Uterus (tissue), 2 donors: ENCODE data around the gene EEF2K.

ENCODE experiments used
- POLR2A ChIP-seq, 2 donors: fragments of 450-650 bp; IDR thresholded peaks; one replicate each; pipeline ENCODE4 v1.6.1; 2016; ENCODE audit warnings: antibody characterized with exemption in 2 of 2, mild to moderate bottlenecking in 1 of 2, moderate library complexity in 1 of 2
- TF ChIP-seq, protein P1 (sequence below), 4 experiments: fragments of 200-600 bp in 2 of 4; fragments of 450-650 bp in 2 of 4; sonication (generic) in 2 of 4; IDR thresholded peaks; one replicate each; pipeline ENCODE4 v1.5.1; 2016 to 2019; ENCODE audit warnings: antibody characterized with exemption in 4 of 4, mild to moderate bottlenecking in 2 of 4, moderate library complexity in 1 of 4

DNA sequence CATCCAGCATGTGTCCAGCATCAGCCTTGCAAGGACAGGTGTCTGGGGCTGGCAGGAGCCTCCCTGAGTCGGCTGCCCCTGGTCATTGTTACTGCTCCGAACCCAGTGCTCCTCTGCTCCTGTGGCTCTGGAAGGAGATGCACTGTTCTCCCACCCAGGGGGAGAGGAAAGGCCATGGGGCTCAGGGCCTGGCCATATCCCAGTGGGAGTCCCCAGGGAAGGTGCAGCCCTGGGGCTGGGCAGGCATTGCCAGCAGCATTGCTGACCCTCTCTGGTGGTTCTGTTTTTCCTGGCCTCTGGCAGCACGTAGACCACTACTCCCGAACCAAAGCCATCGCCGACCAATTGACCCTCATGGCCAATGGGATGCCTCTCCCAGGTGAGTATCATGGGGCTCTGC is 34.1 kb upstream of the EEF2K start:
- TF ChIP-seq, protein P1, sequence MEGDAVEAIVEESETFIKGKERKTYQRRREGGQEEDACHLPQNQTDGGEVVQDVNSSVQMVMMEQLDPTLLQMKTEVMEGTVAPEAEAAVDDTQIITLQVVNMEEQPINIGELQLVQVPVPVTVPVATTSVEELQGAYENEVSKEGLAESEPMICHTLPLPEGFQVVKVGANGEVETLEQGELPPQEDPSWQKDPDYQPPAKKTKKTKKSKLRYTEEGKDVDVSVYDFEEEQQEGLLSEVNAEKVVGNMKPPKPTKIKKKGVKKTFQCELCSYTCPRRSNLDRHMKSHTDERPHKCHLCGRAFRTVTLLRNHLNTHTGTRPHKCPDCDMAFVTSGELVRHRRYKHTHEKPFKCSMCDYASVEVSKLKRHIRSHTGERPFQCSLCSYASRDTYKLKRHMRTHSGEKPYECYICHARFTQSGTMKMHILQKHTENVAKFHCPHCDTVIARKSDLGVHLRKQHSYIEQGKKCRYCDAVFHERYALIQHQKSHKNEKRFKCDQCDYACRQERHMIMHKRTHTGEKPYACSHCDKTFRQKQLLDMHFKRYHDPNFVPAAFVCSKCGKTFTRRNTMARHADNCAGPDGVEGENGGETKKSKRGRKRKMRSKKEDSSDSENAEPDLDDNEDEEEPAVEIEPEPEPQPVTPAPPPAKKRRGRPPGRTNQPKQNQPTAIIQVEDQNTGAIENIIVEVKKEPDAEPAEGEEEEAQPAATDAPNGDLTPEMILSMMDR (IDR thresholded peaks at IDR 0.05), result no peak
- no peak for TF ChIP-seq POLR2A (IDR thresholded peaks at IDR 0.05)
